ENCODE results near the gene PPP1R3E.

Gene PPP1R3E

GRCh38 chr14:23346693-23347405, 44.2 kb upstream of the PPP1R3E start:
- no peak for DNase-seq (ENCODE audit: extremely low read depth, low read depth)
- no peak for TF ChIP-seq CTCF (IDR thresholded peaks at IDR 0.05; ENCODE audit: low read depth, low read length, missing control alignments)
- H3K4me3 ChIP-seq (replicated peaks; ENCODE audit: low read depth, low read length): no peak overlapping the region

GRCh38 chr14:23345987-23346692, 43.5 kb upstream of the PPP1R3E start:
- DNase-seq (ENCODE audit: extremely low read depth, low read depth): no peak
- no peak for TF ChIP-seq CTCF (IDR thresholded peaks at IDR 0.05; ENCODE audit: low read depth, low read length, missing control alignments)
- H3K4me3 ChIP-seq (replicated peaks; ENCODE audit: low read depth, low read length): no peak overlapping the region

GRCh38 chr14:23344481-23344880, 41.8 kb upstream of the PPP1R3E start:
- peak; percentile 13 for TF ChIP-seq CTCF (IDR thresholded peaks at IDR 0.05; ENCODE audit: low read depth, low read length, missing control alignments)
- DNase-seq (ENCODE audit: extremely low read depth, low read depth): no peak
- no peak overlapping the region for H3K4me3 ChIP-seq (replicated peaks; ENCODE audit: low read depth, low read length)

- no peak for DNase-seq (ENCODE audit: extremely low read depth, low read depth)
- H3K4me3 ChIP-seq (replicated peaks; ENCODE audit: low read depth, low read length): no peak overlapping the region
- TF ChIP-seq CTCF (IDR thresholded peaks at IDR 0.05; ENCODE audit: low read depth, low read length, missing control alignments): no peak
Measured at GRCh38 chr14:23339506-23340268, 37.0 kb upstream of the PPP1R3E start.

GRCh38 chr14:23335623-23336022, 33.0 kb upstream of the PPP1R3E start:
- no peak for DNase-seq (ENCODE audit: extremely low read depth, low read depth)
- H3K4me3 ChIP-seq (replicated peaks; ENCODE audit: low read depth, low read length): no peak overlapping the region
- no peak for TF ChIP-seq CTCF (IDR thresholded peaks at IDR 0.05; ENCODE audit: low read depth, low read length, missing control alignments)

GRCh38 chr14:23327947-23328744, 25.5 kb upstream of the PPP1R3E start:
- no peak overlapping the region for H3K4me3 ChIP-seq (replicated peaks; ENCODE audit: low read depth, low read length)
- peak; percentile 65 for DNase-seq (ENCODE audit: extremely low read depth, low read depth)
- TF ChIP-seq CTCF (IDR thresholded peaks at IDR 0.05; ENCODE audit: low read depth, low read length, missing control alignments): peak; percentile 81
